CD4-positive, alpha-beta T cell treated with Interferon gamma for 1 hour (primary cell): Measurements from ENCODE around the gene PCID2.

Source experiments
- DNase-seq: peaks from one replicate; pipeline ENCODE4 v3.0.0-alpha.2; 2020

PCID2 gene

DNA sequence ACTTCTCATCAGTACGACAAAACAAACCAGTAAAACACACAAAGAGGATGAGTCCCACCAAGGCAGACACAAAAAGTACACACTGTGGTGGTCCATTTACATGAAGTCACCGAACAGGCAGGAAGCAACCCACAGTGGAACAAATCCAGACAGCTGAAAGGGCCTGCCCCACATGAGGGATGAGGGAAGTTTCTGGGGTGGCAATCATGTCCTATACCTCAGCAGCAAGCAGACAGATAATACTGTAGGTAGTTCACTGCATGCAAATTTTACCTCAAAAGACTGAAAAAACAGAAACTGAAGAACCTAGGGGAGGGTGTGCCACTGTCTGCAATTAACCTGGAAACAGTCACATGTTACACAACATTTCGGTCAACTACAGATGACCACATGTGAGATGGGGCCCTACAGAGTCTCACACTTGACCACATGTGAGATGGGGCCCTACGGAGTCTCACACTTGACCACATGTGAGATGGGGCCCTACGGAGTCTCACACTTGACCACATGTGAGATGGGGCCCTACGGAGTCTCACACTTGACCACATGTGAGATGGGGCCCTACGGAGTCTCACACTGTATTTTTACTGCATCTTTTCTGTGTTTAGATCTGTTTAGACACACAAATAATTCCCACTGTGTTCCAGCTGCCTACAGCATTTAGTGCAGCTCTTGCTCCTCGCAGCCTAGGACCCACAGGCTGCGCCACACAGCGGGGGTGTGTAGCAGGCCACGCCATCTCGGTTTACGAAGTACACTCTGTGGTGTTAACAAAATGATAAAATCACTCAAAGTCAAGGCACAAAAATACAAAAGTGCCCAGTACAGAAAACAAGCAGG lies 22.2 kb downstream of the PCID2 start:
- DNase-seq, result peak; percentile 33

DNA sequence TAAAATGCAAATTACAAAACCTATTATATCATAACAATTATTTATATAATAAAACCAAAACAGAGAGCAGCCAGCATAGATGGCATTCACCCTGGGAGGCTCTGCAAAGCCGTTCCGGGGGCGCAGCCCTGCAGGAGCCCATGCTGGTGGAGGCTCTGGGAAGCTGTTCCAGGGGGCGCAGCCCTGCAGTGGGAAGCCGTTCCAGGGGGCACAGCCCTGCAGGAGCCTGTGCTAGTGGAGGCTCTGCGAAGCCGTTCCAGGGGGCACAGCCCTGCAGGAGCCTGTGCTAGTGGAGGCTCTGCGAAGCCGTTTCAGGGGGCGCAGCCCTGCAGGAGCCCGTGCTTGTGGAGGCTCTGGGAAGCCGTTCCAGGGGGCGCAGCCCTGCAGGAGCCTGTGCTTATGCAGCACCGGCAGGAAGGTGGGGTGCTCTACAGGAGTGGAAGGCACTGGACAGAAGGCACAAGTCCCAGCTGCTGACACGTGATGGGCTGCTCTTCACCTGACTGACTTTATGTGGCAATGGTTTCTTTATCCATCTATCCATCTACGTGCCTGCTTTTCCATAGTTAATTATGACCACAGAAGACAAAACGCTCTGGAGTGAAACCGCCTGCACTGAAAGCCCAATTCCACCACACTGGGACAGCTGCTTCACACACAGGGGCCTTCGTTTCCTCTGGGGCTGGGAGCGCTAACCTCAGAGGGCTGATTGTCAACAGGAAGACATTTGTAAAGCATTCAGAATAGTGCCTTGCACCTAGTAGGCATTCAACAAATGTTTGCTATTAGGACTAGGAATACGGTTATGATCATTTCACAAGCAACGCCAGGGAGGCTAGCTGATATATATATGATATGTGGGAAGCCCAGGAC lies 23.7 kb downstream of the PCID2 start:
- DNase-seq, result no peak

DNA sequence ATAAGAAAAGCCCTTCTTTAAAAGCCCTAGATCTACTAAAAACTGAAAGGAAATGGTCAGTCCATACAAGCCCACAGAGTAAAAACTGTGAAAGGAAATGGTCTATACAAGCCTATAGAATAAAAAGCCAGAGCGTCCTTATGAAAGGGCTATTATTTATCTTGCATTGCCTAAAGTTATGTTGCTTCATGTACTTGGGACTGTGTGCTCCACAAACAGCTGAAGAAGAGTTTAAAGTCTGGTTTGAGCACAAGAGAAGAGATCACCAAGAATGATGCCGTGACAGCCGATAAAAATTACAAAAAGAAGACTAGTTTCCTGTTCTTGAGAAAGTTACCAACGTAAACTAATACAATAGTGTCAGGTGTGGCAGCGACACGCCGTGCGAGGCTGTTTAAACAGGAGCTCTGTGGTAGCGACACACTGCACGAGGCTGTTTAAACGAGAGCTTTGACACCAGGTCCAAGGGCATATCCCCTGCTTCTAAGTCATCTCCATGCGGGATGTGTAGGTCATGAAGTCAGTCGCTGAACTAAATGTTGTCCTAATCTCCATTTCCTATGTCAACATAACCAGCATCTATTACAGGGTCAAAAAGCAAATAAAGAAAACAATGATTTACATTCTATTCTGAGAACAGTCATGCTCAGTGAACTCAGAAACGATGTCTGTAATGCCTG lies 24.9 kb downstream of the PCID2 start:
- DNase-seq, result no peak

GRCh38 chr13:113182046-113182445 lies 26.4 kb downstream of the PCID2 start:
- no peak for DNase-seq

- DNase-seq, result no peak
Observed at GRCh38 chr13:113179374-113180230, 28.9 kb downstream of the PCID2 start.

DNA sequence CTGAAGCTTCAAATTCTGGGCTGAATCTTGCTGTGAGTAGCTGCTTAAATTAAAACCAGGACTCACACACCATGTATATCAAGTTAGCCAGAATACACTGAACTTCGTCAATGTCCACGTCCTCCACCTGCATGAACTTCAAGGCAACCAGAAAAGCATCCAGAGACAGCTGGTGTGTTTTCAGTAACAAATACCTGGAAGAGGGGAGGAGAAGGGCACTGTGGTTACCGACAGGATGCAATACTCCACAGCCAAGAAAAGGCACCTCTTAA lies 29.6 kb downstream of the PCID2 start:
- no peak for DNase-seq

DNA sequence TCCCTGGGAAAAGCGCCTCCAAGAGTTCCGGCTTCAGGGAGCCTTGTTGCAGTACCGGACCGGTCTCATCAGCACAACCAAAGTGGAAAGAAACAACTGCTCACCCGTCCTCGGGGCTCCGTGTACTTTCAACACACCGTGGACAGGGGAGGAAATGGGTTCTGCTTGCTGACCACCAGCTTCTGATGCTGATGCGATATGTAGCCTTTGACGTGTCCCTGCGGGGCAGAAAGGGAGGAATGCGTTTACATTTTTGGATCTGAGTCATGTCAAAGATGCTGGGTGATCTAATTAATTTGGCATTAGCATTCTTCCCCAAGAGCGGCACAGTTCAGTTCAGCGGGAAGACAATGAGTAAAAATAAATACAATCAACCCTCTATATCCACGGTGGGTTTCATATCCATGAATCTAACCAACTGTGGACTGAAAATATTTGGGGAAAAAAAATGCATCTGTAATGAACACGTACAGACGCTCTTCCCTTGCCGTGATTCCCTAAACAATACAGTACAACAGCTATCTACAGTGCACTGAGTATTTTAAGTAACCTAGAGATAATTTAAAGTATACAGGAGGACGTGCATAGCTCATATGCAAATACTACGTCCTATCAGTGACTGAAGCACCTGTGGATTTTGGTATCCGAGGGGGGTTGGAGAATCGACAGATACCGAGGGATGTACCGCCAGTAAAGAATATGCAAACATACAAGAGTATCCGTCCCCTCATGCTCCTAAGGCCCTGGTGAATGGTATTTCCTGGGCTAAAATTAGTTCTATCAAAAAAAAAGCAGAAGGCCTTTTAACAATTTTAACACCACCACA lies 30.2 kb downstream of the PCID2 start:
- no peak for DNase-seq

GRCh38 chr13:113176822-113177221 lies 31.6 kb downstream of the PCID2 start:
- DNase-seq, result no peak

GRCh38 chr13:113176280-113176679 lies 32.2 kb downstream of the PCID2 start:
- peak; percentile 80 for DNase-seq

GRCh38 chr13:113172419-113172926 lies 36.0 kb downstream of the PCID2 start:
- DNase-seq, result no peak

DNA sequence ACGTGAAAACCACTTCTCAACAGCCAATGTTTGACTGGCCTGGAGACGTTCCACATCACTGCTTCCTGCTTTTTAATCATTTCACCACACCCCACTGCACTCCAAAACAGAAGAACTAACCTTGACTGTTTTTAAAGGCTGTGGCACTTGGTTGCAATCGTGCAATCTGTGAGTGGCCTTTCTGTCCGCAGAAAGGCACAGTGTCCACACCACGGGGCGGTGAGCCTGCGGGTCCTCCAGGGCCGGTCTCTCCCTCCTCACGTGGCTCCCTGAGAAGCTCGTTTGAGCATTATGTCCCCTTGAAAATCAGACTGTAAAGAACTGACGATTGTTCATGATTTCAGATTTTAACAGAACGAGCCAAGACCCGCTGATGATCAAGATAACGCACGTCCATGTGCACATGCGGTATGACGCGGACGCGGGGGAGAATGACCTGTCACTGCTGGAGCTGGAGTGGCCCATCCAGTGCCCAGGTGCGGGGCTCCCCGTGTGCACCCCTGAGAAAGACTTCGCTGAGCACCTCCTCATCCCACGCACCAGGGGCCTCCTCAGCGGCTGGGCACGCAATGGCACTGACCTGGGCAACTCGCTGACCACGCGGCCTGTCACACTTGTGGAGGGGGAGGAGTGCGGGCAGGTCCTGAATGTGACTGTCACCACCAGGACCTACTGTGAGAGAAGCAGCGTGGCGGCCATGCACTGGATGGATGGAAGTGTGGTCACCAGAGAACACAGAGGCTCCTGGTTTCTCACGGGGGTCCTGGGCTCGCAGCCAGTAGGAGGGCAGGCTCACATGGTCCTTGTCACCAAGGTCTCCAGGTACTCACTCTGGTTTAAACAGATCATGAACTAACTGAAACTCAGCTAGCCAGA lies 37.0 kb downstream of the PCID2 start:
- no peak for DNase-seq

DNA sequence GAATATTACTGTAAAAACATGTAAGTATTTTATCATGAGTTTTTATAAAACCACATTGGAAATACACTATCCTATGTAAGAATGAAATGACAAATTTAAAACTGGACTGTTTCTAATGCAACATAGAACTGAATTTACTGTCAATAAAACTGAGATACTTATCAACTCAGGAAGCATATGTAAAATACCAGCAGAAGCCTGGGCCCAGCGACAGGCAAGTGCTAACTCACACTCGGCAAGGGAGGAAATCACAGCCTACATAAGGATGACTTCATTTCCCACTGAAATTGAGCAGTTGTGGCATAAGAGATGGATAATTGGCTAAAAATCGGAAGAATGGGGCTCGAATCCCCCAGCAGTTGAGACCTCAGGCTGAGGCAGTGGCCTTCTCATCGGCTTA lies 38.0 kb downstream of the PCID2 start:
- DNase-seq, result no peak

- no peak for DNase-seq
Observed at GRCh38 chr13:113169277-113170272, 38.9 kb downstream of the PCID2 start.

DNA sequence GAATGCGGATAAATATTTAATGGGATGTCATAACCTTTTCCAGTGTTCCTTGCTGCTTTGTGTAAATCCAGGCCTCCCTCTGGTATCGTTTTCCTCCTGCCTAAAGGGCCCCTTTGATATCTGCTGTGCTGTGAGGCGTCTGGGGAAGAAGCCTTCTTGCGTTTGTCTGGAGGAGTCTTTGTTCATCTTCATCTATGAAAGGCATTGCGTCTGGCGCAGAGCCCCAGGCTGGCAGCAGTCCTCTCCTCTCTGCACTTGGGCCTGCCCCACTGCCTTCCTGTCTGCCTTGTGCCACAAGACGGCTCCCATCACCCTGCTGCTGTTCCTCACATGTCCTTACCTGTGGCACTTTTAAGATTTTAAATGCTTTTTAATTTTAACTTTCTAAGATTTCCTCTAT lies 40.3 kb downstream of the PCID2 start:
- DNase-seq, result no peak

DNA sequence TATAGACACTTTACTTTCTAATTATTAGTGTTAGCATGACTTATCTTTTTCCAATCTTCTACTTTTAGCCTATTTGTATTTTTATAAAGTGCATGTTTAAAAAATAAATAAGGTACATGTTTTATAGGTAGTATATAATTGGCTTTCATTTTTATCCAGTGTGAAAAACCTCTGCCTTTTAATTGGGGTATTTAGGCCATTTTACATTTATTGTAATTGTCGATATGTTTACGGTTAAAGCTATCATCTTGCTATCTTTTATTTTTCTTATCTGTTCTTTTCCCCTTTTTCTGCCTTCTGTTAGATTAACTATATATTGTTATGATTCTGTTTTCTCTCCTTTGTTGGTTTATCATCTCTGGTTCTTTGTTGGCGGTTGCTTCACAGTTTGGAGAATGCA lies 40.9 kb downstream of the PCID2 start:
- DNase-seq, result no peak

DNA sequence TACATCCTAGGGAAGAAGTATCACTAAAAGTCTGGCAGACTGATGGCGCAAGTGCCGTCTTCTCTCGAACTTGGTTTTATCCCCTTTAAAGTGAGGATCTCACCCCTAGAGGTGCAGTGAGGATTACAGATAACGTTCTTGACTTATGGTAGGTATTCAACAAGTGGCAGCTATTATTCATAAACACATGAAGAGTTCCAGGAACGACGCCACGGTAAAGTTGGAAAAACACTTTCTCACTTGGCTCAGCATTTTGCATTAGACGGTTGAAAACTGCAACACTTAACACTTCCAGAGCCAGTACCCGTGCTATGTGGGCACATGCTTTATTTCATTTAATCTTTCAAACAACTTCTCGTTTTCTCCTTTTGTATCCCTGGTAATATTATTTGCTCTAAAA lies 41.3 kb downstream of the PCID2 start:
- no peak for DNase-seq

GRCh38 chr13:113166681-113167080 lies 41.8 kb downstream of the PCID2 start:
- no peak for DNase-seq

- no peak for DNase-seq
Observed at GRCh38 chr13:113166266-113166665, 42.2 kb downstream of the PCID2 start.

GRCh38 chr13:113164492-113164891 lies 44.0 kb downstream of the PCID2 start:
- no peak for DNase-seq
